WTC11 (cell line): ENCODE data around the gene TTC6. TPM values are rescaled to one million over a fixed set of nuclear protein-coding genes. Genes with fewer than 3 reads are reported as not detected.

Experiments used
- ATAC-seq: fragments of 200-7000 bp; cut with Tn5 transposase; 2 replicates; pipeline ENCODE4 v1.10.0; 2021; ENCODE audit warnings: mild to moderate bottlenecking, moderate library complexity
- CTCF ChIA-PET: fragments of 300-600 bp; sonication (Branson Sonifier 250); formaldehyde crosslinking; loops from one replicate; lab custom pipeline; 2021; ENCODE audit warnings: antibody characterized with exemption; lab: Charles Lee
- POLR2A ChIA-PET: fragments of 350-600 bp; sonication (Branson Sonifier 250); formaldehyde crosslinking; loops from one replicate; lab custom pipeline; 2021; ENCODE audit warnings: antibody characterized with exemption; lab: Charles Lee
- DNase-seq: peaks from one replicate; pipeline ENCODE4 v3.0.0; 2021; ENCODE audit warnings: low spot score
- H3K27ac Mint-ChIP-seq: 2 replicates; pipeline ENCODE4 v1.8.0; 2021; ENCODE audit warnings: mixed read lengths
- H3K27me3 Mint-ChIP-seq: 2 replicates; pipeline ENCODE4 v1.8.0; 2021; ENCODE audit warnings: low read depth, mild to moderate bottlenecking, moderate library complexity, mixed read lengths
- H3K36me3 Mint-ChIP-seq: 2 replicates; pipeline ENCODE4 v1.8.0; 2021; ENCODE audit warnings: mixed read lengths
- H3K4me1 Mint-ChIP-seq: 2 replicates; pipeline ENCODE4 v1.8.0; 2022; ENCODE audit warnings: mixed read lengths
- H3K4me3 Mint-ChIP-seq: 2 replicates; pipeline ENCODE4 v1.8.0; 2021; ENCODE audit warnings: mild to moderate bottlenecking, moderate library complexity, mixed read lengths
- H3K9me3 Mint-ChIP-seq: 2 replicates; pipeline ENCODE4 v1.8.0; 2021; ENCODE audit warnings: mixed read lengths
- AFF4 ChIP-seq: sonication (generic); formaldehyde crosslinking; IDR thresholded peaks from 2 replicates; pipeline ENCODE4 v1.8.1; 2023; ENCODE audit warnings: mild to moderate bottlenecking, missing genetic modification reagents, borderline replicate concordance
- AR ChIP-seq: fragments of 250-450 bp; sonication (Bioruptor Pico); IDR thresholded peaks from 2 replicates; pipeline ENCODE4 v1.9.0; 2021; ENCODE audit warnings: mild to moderate bottlenecking
- CREM ChIP-seq: sonication (generic); formaldehyde crosslinking; IDR thresholded peaks from 2 replicates; pipeline ENCODE4 v1.8.1; 2022; ENCODE audit warnings: mild to moderate bottlenecking, missing genetic modification reagents, moderate library complexity
- E2F1 ChIP-seq: sonication (generic); formaldehyde crosslinking; IDR thresholded peaks from 2 replicates; pipeline ENCODE4 v1.8.0; 2022; ENCODE audit warnings: mild to moderate bottlenecking, missing genetic modification reagents
- ELF4 ChIP-seq: sonication (generic); formaldehyde crosslinking; IDR thresholded peaks from 2 replicates; pipeline ENCODE4 v1.8.1; 2022; ENCODE audit warnings: low read depth, mild to moderate bottlenecking, moderate library complexity, missing genetic modification reagents
- ESRRA ChIP-seq: sonication (generic); formaldehyde crosslinking; IDR thresholded peaks from 2 replicates; pipeline ENCODE4 v1.8.1; 2022; ENCODE audit warnings: mild to moderate bottlenecking, missing genetic modification reagents, borderline replicate concordance
- GTF2I ChIP-seq: fragments of 250-450 bp; sonication (Bioruptor Pico); conservative IDR thresholded peaks from 2 replicates; pipeline ENCODE4 v1.4.0; 2021; ENCODE audit warnings: mild to moderate bottlenecking
- HMGXB4 ChIP-seq: sonication (generic); formaldehyde crosslinking; IDR thresholded peaks from 2 replicates; pipeline ENCODE4 v1.8.1; 2023; ENCODE audit warnings: mild to moderate bottlenecking, moderate library complexity, missing genetic modification reagents
- MXD4 ChIP-seq: fragments of 250-450 bp; sonication (Bioruptor Pico); IDR thresholded peaks from 2 replicates; pipeline ENCODE4 v1.8.0; 2021; ENCODE audit warnings: mild to moderate bottlenecking, moderate library complexity, borderline replicate concordance
- PRRX2 ChIP-seq: fragments of 250-450 bp; sonication (Bioruptor Pico); IDR thresholded peaks from 2 replicates; pipeline ENCODE4 v1.8.0; 2021; ENCODE audit warnings: mild to moderate bottlenecking
- RELA ChIP-seq: sonication (generic); formaldehyde crosslinking; IDR thresholded peaks from 2 replicates; pipeline ENCODE4 v1.8.1; 2022; ENCODE audit warnings: missing genetic modification reagents, mild to moderate bottlenecking, borderline replicate concordance
- SMAD3 ChIP-seq: sonication (generic); formaldehyde crosslinking; IDR thresholded peaks from 2 replicates; pipeline ENCODE4 v1.8.0; 2022; ENCODE audit warnings: missing genetic modification reagents, mild to moderate bottlenecking, borderline replicate concordance
- SP1 ChIP-seq: sonication (generic); formaldehyde crosslinking; conservative IDR thresholded peaks from 2 replicates; pipeline ENCODE4 v1.8.1; 2022; ENCODE audit warnings: missing genetic modification reagents
- ZBTB21 ChIP-seq: sonication (generic); formaldehyde crosslinking; IDR thresholded peaks from 2 replicates; pipeline ENCODE4 v1.8.1; 2023; ENCODE audit warnings: mild to moderate bottlenecking, missing genetic modification reagents, borderline replicate concordance
- ZNF219 ChIP-seq: sonication (generic); formaldehyde crosslinking; IDR thresholded peaks from 2 replicates; pipeline ENCODE4 v1.8.0; 2023; ENCODE audit warnings: missing genetic modification reagents, mild to moderate bottlenecking, borderline replicate concordance
- total RNA-seq: library from RNA; stranded (reverse); gene quantifications from 3 replicates; pipeline ENCODE4 v1.2.3, GENCODE V29; 2021
- TF ChIP-seq, protein P1 (sequence below): sonication (generic); formaldehyde crosslinking; conservative IDR thresholded peaks from 2 replicates; pipeline ENCODE4 v1.8.1; 2023; ENCODE audit warnings: mild to moderate bottlenecking, low read depth, missing genetic modification reagents, moderate library complexity
- TF ChIP-seq, protein P2 (sequence below): sonication (generic); formaldehyde crosslinking; IDR thresholded peaks from 2 replicates; pipeline ENCODE4 v1.8.1; 2022; ENCODE audit warnings: mild to moderate bottlenecking, moderate library complexity, missing genetic modification reagents
- TF ChIP-seq, protein P3 (sequence below): fragments of 250-450 bp; sonication (Bioruptor Pico); IDR thresholded peaks from 2 replicates; pipeline ENCODE4 v1.8.0; 2021; ENCODE audit warnings: mild to moderate bottlenecking
- TF ChIP-seq, protein P4 (sequence below): sonication (generic); formaldehyde crosslinking; IDR thresholded peaks from 2 replicates; pipeline ENCODE4 v1.8.0; 2022; ENCODE audit warnings: mild to moderate bottlenecking, missing genetic modification reagents

TTC6 gene
- total RNA-seq, 1 experiment from 2014 or later = not detected

DNA sequence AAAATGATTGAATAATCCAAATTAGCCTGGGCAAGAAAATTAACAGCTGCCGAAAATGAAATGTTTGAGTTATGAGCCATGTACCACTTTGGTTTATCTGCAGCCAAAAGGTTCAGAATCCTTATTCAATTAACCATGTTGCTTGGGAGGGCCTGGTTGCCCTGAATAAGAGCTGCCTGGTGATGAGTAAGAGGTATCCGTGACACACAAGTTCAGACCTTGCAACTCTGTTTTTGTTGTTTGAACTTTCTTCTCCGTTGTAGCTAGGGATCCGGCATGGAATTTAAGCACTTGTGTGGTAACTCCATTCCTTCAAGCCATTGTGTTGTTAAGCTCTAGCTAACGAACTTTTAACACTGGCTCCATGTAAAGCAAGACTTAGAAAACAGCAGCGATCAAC is 36.0 kb upstream of the TTC6 start:
- no peak overlapping the region for H3K27ac Mint-ChIP-seq
- no peak overlapping the region for H3K4me3 Mint-ChIP-seq
- no peak for DNase-seq
- TF ChIP-seq ZBTB21 (CRISPR knock-in tag) (no peak), HMGXB4 (CRISPR knock-in tag) (no peak), GTF2I (CRISPR knock-in tag) (no peak), PRRX2 (CRISPR knock-in tag) (no peak), AR (CRISPR knock-in tag) (no peak), ELF4 (CRISPR knock-in tag) (no peak)
- TF ChIP-seq, protein P1, sequence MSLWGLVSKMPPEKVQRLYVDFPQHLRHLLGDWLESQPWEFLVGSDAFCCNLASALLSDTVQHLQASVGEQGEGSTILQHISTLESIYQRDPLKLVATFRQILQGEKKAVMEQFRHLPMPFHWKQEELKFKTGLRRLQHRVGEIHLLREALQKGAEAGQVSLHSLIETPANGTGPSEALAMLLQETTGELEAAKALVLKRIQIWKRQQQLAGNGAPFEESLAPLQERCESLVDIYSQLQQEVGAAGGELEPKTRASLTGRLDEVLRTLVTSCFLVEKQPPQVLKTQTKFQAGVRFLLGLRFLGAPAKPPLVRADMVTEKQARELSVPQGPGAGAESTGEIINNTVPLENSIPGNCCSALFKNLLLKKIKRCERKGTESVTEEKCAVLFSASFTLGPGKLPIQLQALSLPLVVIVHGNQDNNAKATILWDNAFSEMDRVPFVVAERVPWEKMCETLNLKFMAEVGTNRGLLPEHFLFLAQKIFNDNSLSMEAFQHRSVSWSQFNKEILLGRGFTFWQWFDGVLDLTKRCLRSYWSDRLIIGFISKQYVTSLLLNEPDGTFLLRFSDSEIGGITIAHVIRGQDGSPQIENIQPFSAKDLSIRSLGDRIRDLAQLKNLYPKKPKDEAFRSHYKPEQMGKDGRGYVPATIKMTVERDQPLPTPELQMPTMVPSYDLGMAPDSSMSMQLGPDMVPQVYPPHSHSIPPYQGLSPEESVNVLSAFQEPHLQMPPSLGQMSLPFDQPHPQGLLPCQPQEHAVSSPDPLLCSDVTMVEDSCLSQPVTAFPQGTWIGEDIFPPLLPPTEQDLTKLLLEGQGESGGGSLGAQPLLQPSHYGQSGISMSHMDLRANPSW (CRISPR knock-in tag) = no peak
- POLR2A ChIA-PET = no interaction called here
- H3K36me3 Mint-ChIP-seq = peaks cover 15% of the 10 kb centered on the region
- no peaks in the 10 kb centered on the region; the same call in 1 of the 2 replicates for H3K27me3 Mint-ChIP-seq
- ATAC-seq = no peak
- CTCF ChIA-PET = no interaction called here
- H3K9me3 Mint-ChIP-seq = peaks cover 16% of the 10 kb centered on the region
- no peaks in the 10 kb centered on the region for H3K4me1 Mint-ChIP-seq

DNA sequence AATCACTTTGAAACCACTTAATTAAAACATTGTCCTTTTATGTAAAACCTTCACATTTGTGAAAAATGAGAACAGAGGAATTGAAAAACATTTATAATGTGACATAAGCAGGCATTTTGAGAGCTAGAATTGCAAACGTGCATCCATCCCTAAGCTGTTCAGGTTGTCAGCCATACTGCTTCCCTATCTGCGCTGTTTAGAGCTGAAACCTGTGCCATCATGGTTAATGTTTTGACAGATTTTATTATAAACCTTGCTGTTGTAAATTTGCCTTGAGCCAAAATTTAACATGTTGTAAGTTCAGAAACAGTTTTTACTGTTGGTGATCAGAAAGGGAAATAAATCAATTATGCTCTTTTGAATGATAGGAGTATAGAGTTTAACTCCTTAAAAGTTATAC is 32.2 kb upstream of the TTC6 start:
- Mint-ChIP-seq H3K9me3 (no peaks in the 10 kb centered on the region), H3K4me1 (peaks cover 9% of the 10 kb centered on the region), H3K27me3 (no peaks in the 10 kb centered on the region), H3K27ac (no peak overlapping the region), H3K4me3 (no peak overlapping the region), H3K36me3 (no peaks in the 10 kb centered on the region; the same call in 1 of the 2 replicates)
- ATAC-seq (no peak), DNase-seq (no peak)
- CTCF ChIA-PET = interaction anchor here (0.8 to 1.0 kb wide), 2 partner anchors 29 to 311 kb away, joined by 3 read pairs; no protein-coding TSS in a partner anchor
- POLR2A ChIA-PET = no interaction called here
- no peak for TF ChIP-seq ELF4 (CRISPR knock-in tag)
- no peak for TF ChIP-seq AFF4 (CRISPR knock-in tag)
- TF ChIP-seq, protein P2, sequence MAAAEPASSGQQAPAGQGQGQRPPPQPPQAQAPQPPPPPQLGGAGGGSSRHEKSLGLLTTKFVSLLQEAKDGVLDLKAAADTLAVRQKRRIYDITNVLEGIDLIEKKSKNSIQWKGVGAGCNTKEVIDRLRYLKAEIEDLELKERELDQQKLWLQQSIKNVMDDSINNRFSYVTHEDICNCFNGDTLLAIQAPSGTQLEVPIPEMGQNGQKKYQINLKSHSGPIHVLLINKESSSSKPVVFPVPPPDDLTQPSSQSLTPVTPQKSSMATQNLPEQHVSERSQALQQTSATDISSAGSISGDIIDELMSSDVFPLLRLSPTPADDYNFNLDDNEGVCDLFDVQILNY = no peak
- TF ChIP-seq, protein P3, sequence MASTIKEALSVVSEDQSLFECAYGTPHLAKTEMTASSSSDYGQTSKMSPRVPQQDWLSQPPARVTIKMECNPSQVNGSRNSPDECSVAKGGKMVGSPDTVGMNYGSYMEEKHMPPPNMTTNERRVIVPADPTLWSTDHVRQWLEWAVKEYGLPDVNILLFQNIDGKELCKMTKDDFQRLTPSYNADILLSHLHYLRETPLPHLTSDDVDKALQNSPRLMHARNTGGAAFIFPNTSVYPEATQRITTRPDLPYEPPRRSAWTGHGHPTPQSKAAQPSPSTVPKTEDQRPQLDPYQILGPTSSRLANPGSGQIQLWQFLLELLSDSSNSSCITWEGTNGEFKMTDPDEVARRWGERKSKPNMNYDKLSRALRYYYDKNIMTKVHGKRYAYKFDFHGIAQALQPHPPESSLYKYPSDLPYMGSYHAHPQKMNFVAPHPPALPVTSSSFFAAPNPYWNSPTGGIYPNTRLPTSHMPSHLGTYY (CRISPR knock-in tag) = no peak
- TF ChIP-seq, protein P4, sequence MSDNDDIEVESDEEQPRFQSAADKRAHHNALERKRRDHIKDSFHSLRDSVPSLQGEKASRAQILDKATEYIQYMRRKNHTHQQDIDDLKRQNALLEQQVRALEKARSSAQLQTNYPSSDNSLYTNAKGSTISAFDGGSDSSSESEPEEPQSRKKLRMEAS (CRISPR knock-in tag) = no peak
- TF ChIP-seq ZNF219 (CRISPR knock-in tag) = no peak
- no peak for TF ChIP-seq ESRRA (CRISPR knock-in tag)
- TF ChIP-seq RELA (CRISPR knock-in tag) = no peak
- TF ChIP-seq SP1 (CRISPR knock-in tag) = no peak
- no peak for TF ChIP-seq MXD4 (CRISPR knock-in tag)
- no peak for TF ChIP-seq CREM (CRISPR knock-in tag)
- TF ChIP-seq SMAD3 = no peak
- TF ChIP-seq E2F1 = no peak
